GM12873 (cell line): Measurements from ENCODE around the gene BRD4.

Source experiments
- CTCF ChIP-seq: IDR thresholded peaks from 2 replicates; pipeline ENCODE4 v1.5.1; 2012; ENCODE audit warnings: low read depth, mild to moderate bottlenecking, moderate library complexity, low read length, control low read depth; ENCODE audit not compliant: insufficient read depth; ENCODE audit errors: missing control alignments

Gene BRD4

GRCh38 chr19:15289673-15290072 is 42.7 kb downstream of the BRD4 start:
- TF ChIP-seq CTCF: no peak

- no peak for TF ChIP-seq CTCF
These were observed 44.0 kb downstream of the BRD4 start for GRCh38 chr19:15288146-15288963.

GRCh38 chr19:15287496-15287895 is 44.8 kb downstream of the BRD4 start:
- no peak for TF ChIP-seq CTCF

GRCh38 chr19:15286688-15287365 is 45.5 kb downstream of the BRD4 start:
- no peak for TF ChIP-seq CTCF

- TF ChIP-seq CTCF: no peak
These were observed 46.3 kb downstream of the BRD4 start for GRCh38 chr19:15285896-15286591.

GRCh38 chr19:15284896-15285295 is 47.4 kb downstream of the BRD4 start:
- TF ChIP-seq CTCF: no peak

- no peak for TF ChIP-seq CTCF
These were observed 48.2 kb downstream of the BRD4 start for GRCh38 chr19:15284091-15284490.
